Measurements from ENCODE around the gene RNF213. TPM values are rescaled to one million over a fixed set of nuclear protein-coding genes. Genes with fewer than 3 reads are reported as not detected.
"Not testable (repeated sequence)": the region's sequence is repeated elsewhere in the genome, so short reads cannot be mapped to it uniquely, and the experiment has no call there.

The RNF213 gene
- total RNA-seq, 2 donors from 2014 or later, result 98.8 to 99.3 TPM

DNA sequence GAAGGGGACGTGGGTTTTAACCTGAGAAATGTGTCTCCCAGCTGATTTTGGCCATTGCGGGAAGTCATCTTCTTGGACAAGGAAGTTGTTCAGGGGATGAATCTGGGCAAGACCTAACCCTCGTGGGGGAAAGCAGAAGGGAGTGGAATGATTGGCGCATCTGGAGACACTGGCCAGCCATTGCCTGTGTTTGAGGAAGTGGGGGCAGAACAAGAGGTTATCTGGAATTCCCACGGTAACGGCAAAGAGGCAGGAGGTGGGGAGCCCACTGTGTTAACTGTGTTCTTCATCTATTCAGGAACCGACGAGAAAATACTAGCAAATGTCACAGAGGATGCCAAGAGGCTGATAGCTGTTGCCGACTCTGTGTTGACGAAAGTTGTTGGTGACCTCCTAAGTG lies 66.9 kb downstream of the RNF213 start:
- intact Hi-C loops (cut with DNase I), result no loop called here
- no peak for DNase-seq (ENCODE audit: low spot score)

DNA sequence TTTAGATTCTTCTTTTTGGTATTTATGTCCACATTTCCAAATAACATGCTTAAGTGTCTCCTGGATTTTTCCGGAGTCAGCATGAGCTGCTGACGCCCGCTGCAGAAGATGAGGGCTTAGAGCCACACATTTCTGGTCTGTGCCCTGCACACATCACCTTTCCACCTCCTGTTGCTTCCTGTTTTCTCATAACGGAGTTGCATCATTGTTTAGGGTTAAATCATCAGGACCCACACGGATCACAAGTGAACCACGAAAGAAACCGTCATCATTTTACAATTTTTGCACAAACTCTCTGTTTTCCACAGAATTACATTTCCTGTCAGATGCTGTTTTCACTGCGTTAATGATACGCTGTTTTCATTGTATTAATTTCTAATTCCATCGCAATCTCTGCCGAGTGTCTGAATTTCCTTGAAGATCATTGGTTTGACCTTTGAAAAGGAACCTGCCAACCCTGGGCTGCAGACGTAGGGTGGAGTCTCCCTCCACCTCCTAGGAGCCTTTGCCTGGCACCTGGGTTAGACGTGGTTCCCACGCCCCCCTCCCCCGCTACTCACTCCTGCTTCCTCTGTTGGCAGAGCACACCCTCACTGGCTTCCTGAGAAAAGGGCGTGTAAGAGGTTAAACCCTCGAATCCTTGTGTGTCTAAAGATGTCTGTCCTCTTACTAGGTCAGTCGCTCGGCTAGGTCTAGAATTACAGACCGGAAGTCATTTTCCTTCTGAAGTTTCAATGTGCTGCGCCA lies 68.2 kb downstream of the RNF213 start:
- no peak for DNase-seq (ENCODE audit: low spot score)
- intact Hi-C loops (cut with DNase I), result no loop called here

DNA sequence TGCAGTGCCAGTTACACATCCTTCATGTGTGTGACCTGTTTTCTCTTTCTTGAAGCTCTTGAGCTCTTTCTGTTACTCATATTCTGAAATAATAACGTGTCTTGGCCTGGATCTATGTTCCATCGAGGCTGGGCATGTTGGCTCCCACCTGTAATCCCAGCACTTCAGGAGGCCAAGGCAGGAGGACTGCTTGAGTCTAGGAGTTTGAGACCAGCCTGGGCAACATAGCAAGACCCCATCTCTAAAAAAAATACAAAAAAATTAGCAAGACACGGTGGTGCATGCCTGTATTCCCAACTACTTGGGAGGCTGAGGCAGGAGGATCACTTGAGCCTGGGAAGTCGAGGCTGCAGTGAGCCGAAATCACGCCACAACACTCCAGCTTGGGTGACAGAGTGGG lies 68.8 kb downstream of the RNF213 start:
- DNase-seq (ENCODE audit: low spot score); intact Hi-C loops (cut with DNase I): not testable (repeated sequence)

DNA sequence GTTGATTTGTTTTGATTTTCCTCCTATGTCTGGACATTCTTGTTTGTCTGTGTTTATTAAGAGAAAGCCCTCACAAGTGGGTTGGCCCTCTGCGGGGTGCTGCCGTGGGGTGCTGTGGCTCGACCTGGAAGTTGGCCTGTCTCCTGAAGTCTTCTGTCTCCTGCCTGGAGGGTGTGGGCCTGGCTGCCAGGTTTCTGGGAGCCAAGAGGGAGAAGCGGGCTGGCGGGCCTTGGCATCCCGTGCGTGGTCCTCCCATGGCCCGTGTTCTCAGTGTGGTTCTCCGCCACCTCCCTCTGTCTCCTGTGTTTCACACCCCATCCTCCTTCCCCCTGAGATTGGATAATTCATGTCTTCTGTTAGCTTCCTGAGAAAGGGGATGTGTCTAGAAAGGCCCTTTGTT lies 69.6 kb downstream of the RNF213 start:
- intact Hi-C loops (cut with DNase I), result loop anchor here in 1 of 2 donors (1.0 kb wide), 1 partner anchor 14 kb away; no protein-coding TSS in a partner anchor

DNA sequence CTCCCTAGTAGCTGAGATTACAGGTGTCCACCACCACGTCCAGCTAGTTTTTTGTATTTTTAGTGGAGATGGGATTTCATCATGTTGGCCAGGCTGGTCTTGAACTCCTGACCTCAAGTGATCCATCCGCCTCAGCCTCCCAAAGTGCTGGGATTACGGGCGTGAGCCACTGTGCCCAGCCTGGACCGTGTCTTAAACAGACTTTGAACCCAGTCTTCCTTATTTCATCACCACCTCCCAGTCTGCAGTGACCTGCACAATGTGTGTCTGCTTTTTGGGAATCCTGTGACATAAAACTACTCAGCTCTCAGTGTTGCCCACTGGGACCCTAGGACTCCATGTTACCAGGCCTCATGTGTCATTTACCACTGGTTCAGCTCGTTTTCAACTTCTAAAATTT lies 70.3 kb downstream of the RNF213 start:
- not testable (repeated sequence) for DNase-seq (ENCODE audit: low spot score)
- intact Hi-C loops (cut with DNase I), result loop anchor here in 1 of 2 donors (1.0 kb wide), 1 partner anchor 13 kb away; no protein-coding TSS in a partner anchor

More for the DNA sequence above, 69.6 kb downstream of the RNF213 start:
- no peak for DNase-seq (ENCODE audit: low spot score)

DNA sequence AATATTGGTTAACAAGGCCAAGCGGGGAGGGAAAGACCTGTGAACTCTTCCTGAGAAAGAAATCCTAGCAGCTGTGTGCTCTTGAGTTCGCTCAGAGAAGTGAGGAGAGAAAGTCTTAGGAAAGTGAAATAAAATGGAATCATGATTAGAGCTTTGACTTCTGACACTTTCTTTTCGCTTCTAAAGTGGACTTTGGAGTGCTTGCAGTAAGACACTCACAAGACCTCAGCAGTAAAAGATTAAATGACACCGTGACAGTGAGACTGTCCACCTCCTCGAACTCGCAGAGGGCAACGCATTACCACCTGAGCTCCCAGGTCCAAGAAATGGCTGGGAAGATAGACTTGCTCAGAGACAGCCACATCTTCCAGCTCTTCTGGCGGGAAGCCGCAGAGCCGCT lies 71.2 kb downstream of the RNF213 start:
- no peak for DNase-seq (ENCODE audit: low spot score)
- intact Hi-C loops (cut with DNase I), result no loop called here

DNA sequence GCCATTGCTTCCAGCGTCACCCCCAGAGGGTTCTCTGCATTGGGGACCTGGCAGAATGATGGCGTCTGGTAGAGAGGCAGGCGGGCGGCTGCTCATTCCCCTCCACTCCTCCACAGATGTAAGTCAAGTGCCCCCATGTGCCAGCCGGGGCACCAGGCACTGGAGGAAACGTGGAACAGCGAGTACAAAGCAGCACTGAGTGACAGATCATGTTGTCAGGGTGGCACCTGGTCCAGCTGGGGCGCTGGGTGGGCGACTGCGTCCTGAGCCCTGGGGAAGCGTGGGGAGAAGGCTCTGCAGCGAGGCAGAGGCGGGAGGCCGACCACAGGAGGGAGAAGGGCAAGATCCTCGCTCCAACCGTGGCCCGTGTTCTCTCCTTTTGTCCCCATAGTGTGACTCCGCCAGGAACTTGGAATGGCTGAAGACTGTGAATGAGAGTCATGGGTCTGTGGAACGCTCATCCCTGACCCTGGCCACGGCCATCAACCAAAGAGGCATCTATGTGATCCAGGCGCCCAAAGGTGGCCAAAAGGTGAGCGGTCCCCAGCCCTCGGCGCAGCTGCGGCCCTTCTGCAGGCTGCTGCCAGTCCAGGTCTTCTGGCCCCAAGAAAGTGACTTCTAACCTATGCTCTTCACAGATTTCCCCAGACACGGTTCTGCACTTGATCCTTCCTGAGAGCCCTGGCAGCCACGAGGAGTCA lies 76.7 kb downstream of the RNF213 start:
- intact Hi-C loops (cut with DNase I), result no loop called here
- DNase-seq (ENCODE audit: low spot score), result peak; percentile 66

DNA sequence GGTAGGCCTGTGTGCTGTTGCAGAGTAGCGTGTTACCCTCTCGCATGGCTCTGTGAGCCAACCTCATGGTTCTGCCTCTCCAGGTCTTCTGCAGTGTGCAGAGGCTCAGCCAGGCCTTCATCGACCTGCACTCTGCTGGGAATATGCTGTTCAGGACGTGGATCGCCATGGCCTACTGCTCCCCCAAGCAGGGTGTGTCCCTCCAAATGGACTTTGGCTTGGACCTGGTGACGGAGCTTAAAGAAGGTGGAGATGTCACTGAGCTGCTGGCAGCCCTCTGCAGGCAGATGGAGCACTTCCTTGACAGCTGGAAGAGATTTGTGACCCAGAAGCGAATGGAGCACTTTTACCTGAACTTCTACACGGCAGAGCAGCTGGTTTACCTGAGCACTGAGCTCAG lies 78.5 kb downstream of the RNF213 start:
- intact Hi-C loops (cut with DNase I), result no loop called here
- DNase-seq (ENCODE audit: low spot score), result peak; percentile 32

DNA sequence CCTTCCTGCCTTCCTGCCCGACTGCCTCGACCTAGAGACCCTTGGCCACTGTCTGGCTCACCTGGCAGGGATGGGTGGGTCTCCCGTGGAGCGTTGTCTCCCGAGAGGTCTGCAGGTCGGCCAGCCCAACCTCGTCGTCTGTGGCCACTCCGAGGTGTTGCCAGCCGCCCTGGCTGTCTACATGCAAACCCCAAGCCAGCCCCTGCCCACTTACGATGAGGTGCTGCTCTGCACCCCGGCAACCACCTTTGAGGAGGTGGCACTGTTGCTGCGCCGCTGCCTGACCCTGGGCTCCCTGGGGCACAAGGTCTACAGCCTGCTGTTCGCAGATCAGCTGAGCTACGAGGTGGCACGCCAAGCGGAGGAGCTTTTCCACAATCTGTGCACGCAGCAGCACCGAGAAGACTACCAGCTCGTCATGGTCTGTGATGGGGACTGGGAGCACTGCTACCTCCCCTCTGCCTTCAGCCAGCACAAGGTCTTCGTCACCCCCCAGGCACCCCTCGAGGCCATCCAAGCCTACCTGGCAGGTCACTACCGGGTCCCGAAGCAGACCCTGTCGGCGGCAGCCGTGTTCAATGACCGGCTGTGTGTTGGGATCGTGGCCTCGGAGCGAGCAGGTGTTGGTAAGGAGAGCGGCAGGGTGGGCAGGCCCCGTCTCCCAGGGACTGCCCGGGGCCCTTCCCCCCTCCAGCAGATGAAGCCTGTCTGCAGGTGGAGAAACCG lies 79.2 kb downstream of the RNF213 start:
- DNase-seq (ENCODE audit: low spot score), result peak; percentile 76
- intact Hi-C loops (cut with DNase I), result no loop called here

DNA sequence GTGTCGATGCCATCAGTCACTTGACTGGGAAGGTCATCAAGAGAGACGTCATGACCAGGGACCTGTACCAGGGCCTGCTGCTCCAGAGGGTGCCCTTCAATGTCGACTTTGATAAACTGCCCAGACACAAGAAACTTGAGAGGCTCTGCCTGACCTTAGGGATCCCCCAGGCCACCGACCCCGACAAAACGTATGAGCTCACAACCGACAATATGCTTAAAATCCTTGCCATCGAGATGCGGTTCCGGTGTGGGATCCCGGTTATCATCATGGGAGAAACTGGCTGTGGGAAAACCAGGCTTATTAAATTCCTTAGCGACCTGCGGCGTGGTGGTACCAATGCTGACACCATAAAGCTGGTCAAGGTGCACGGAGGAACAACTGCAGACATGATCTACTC lies 84.7 kb downstream of the RNF213 start:
- peak; percentile 52 for DNase-seq (ENCODE audit: low spot score)
- intact Hi-C loops (cut with DNase I), result no loop called here

DNA sequence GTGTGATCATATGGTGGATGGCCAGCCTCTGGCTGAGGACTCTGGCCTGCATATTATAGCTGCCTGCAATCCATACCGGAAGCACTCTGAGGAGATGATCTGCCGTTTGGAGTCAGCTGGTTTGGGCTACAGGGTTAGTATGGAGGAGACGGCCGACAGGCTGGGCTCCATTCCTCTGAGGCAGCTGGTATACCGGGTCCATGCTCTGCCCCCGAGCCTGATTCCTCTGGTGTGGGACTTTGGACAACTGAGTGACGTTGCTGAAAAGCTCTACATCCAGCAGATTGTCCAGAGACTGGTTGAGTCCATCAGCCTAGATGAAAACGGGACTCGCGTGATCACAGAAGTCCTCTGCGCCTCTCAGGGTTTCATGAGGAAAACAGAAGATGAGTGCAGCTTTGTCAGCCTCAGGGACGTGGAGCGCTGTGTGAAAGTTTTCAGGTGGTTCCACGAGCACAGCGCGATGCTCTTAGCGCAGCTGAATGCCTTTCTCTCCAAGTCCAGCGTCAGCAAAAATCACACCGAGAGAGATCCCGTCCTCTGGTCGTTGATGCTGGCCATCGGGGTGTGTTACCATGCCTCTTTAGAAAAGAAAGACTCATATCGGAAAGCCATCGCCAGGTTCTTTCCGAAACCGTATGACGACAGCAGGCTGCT lies 85.3 kb downstream of the RNF213 start:
- intact Hi-C loops (cut with DNase I), result no loop called here
- peak; percentile 66 for DNase-seq (ENCODE audit: low spot score)

DNA sequence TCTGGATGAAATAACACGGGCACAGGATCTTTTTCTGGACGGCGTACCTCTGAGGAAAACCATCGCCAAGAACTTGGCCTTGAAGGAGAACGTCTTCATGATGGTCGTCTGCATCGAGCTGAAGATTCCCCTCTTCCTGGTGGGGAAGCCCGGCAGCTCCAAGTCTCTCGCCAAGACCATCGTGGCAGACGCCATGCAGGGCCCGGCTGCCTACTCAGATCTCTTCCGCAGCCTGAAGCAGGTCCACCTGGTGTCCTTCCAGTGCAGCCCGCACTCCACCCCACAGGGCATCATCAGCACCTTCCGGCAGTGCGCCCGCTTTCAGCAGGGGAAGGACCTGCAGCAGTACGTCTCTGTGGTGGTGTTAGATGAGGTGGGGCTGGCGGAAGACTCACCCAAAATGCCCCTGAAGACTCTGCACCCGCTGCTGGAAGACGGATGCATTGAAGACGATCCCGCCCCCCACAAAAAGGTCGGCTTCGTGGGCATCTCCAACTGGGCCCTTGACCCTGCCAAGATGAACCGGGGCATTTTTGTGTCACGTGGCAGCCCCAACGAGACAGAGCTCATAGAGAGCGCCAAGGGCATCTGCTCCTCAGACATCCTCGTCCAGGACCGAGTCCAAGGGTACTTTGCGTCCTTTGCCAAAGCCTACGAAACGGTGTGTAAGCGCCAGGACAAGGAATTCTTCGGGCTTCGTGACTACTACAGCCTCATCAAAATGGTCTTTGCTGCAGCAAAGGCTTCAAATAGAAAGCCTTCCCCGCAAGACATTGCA lies 86.0 kb downstream of the RNF213 start:
- intact Hi-C loops (cut with DNase I), result no loop called here
- peak; percentile 50 for DNase-seq (ENCODE audit: low spot score)

DNA sequence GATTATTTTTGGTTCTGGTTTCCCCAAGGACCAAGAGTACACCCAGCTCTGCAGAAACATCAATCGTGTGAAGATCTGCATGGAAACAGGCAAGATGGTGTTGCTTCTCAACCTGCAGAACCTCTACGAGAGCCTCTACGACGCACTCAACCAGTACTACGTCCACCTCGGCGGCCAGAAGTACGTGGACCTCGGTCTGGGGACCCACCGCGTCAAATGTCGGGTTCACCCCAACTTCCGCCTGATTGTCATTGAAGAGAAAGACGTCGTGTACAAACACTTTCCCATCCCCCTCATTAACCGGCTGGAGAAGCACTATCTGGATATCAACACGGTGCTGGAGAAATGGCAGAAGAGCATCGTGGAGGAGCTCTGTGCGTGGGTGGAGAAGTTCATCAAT lies 86.9 kb downstream of the RNF213 start:
- DNase-seq (ENCODE audit: low spot score), result peak; percentile 48
- intact Hi-C loops (cut with DNase I), result no loop called here

DNA sequence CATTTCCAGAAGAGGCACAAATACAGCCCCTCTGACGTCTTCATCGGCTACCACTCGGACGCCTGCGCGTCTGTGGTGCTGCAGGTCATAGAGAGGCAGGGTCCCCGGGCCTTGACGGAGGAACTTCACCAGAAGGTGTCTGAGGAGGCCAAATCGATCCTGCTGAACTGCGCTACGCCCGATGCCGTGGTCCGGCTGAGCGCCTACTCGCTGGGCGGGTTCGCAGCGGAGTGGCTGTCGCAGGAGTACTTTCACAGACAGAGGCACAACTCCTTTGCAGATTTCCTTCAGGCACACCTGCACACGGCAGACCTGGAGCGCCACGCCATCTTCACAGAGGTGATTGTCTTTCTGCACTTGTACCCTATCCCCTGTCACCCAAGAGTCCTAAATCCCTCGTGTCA lies 87.3 kb downstream of the RNF213 start:
- peak; percentile 43 for DNase-seq (ENCODE audit: low spot score)
- intact Hi-C loops (cut with DNase I), result no loop called here

DNA sequence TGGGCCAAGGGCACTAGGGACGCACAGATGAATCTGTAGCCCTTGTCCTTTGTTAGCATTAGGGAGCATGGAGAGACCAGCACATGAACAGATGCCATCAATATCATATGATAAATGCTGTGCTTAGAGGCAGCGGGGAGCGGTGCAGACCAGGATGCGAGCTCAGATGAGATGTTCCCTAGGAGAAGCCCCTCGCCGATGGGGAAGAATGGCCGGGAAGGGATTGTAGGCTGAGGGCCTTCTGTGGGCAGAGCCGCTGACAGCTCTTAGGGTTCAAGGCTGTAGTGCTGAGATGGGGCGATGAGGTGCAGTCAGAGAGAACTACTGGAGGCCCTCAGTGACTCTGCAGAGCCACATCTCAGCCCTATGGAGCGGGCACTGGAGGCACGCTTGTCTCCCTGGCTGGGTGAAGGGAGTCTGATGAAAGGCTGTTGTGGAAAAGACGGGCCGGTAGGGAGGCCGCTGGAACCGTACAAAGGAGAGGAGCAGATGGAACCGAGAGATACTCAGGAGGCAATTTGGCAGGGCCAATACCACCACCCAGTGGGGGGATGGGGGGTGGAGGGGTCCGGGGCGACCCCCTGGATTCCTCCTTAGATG lies 88.0 kb downstream of the RNF213 start:
- intact Hi-C loops (cut with DNase I), result no loop called here
- peak; percentile 58 for DNase-seq (ENCODE audit: low spot score)

DNA sequence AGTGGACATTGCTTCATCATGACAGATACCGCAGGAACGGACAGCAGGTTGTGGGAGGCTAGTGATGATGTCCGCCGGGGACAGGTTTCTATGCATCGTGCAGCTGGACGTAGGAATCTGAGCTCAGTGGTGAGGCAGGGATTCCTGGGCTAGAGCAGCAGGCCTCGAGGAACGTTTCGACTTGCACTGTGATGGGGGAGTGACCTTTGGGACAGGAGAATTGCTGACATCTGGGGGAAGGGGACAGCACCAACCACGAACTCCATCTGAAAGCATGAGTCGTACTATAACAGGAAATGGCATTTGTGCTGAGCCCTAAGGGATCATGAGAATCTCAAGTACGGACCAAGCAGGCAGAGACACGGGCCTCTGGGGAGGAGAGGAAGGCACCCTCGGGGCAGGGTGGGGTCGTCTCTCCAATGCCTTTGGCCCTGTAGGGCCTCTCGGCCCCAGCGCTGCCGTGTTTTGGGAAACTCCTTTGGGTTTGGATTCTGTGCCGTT lies 88.5 kb downstream of the RNF213 start:
- intact Hi-C loops (cut with DNase I), result no loop called here
- peak; percentile 73 for DNase-seq (ENCODE audit: low spot score)

DNA sequence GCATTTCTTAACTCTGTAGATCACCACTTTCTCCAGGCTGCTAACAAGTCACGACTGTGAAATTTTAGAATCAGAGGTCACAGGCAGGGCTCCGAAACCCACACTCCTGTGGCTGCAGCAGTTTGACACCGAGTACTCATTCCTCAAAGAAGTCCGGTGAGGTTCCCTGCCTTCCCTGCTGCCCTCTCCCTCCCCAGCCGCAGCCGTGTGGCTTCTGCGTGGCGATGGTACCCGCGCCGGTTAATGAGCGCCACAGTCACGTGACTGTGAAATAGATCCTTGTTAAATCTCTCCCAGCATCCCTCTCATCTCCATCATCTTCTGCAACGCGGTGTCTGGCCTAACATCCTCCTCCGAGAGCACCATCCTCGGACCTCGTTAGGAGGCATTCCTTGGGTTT lies 89.1 kb downstream of the RNF213 start:
- DNase-seq (ENCODE audit: low spot score), result peak; percentile 35
- intact Hi-C loops (cut with DNase I), result loop anchor here in 1 of 2 donors (1.0 to 5.0 kb wide), 2 partner anchors 42 to 1717 kb away; no protein-coding TSS in a partner anchor
